HL-60 (cell line): ENCODE data around the gene LRRC41.

ENCODE experiments used
- DNase-seq, 2 experiments: peaks; one replicate each; pipeline ENCODE4 v3.0.0-alpha.2; 2010 to 2020; ENCODE audit warnings: low read depth in 1 of 2, low spot score in 1 of 2
- H3K27ac ChIP-seq: fragments of 250-450 bp; sonication (Bioruptor Pico); replicated peaks from 2 replicates; pipeline ENCODE4 v1.5.1; 2020; ENCODE audit warnings: mild to moderate bottlenecking, moderate library complexity
- H3K27me3 ChIP-seq: fragments of 250-450 bp; sonication (Bioruptor Pico); 2 replicates; pipeline ENCODE4 v1.5.1; 2021; ENCODE audit warnings: mild to moderate bottlenecking, moderate library complexity; ENCODE audit not compliant: insufficient read depth, poor library complexity, severe bottlenecking
- H3K4me3 ChIP-seq: replicated peaks from 2 replicates; pipeline ENCODE4 v1.5.1; 2011; ENCODE audit warnings: mild to moderate bottlenecking, control low read depth, low read length; ENCODE audit not compliant: insufficient read depth
- GABPA ChIP-seq: IDR thresholded peaks from 2 replicates; pipeline ENCODE4 v1.6.1; 2012; ENCODE audit warnings: low read depth
- POLR2AphosphoS5 ChIP-seq: IDR thresholded peaks from 2 replicates; pipeline ENCODE4 v1.6.1; 2012; ENCODE audit warnings: low read depth
- REST ChIP-seq: IDR thresholded peaks from 2 replicates; pipeline ENCODE4 v1.6.1; 2012; ENCODE audit warnings: low read depth; ENCODE audit not compliant: insufficient replicate concordance
- SPI1 ChIP-seq: IDR thresholded peaks from 2 replicates; pipeline ENCODE4 v1.6.1; 2012; ENCODE audit warnings: low read depth, mild to moderate bottlenecking, borderline replicate concordance
- TF ChIP-seq, protein P1 (sequence below): IDR thresholded peaks from one replicate; pipeline ENCODE4 v1.5.1; 2011; ENCODE audit warnings: low read length, control low read depth, inconsistent platforms; ENCODE audit not compliant: insufficient read depth

The LRRC41 gene

GRCh38 chr1:46309401-46310159, 6.2 kb upstream of the LRRC41 start:
- H3K4me3 ChIP-seq, result no peak overlapping the region
- TF ChIP-seq REST (no peak), POLR2AphosphoS5 (no peak), SPI1 (no peak), GABPA (no peak)
- TF ChIP-seq, protein P1, sequence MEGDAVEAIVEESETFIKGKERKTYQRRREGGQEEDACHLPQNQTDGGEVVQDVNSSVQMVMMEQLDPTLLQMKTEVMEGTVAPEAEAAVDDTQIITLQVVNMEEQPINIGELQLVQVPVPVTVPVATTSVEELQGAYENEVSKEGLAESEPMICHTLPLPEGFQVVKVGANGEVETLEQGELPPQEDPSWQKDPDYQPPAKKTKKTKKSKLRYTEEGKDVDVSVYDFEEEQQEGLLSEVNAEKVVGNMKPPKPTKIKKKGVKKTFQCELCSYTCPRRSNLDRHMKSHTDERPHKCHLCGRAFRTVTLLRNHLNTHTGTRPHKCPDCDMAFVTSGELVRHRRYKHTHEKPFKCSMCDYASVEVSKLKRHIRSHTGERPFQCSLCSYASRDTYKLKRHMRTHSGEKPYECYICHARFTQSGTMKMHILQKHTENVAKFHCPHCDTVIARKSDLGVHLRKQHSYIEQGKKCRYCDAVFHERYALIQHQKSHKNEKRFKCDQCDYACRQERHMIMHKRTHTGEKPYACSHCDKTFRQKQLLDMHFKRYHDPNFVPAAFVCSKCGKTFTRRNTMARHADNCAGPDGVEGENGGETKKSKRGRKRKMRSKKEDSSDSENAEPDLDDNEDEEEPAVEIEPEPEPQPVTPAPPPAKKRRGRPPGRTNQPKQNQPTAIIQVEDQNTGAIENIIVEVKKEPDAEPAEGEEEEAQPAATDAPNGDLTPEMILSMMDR, result no peak
- no peak overlapping the region; the same call in 1 of the 2 replicates for H3K27ac ChIP-seq
- H3K27me3 ChIP-seq, result no peaks in the 10 kb centered on the region
- peak in 1 of 2 experiments; percentile 65 for DNase-seq

- Histone ChIP-seq H3K4me3 (peak overlapping the region; percentile 83), H3K27ac (peak overlapping the region; percentile 98), H3K27me3 (no peaks in the 10 kb centered on the region)
- no peak for DNase-seq
- TF ChIP-seq REST, result no peak
- TF ChIP-seq, protein P1, result no peak
- no peak for TF ChIP-seq GABPA
- TF ChIP-seq POLR2AphosphoS5, result no peak
- no peak for TF ChIP-seq SPI1
Observed at GRCh38 chr1:46306159-46306530, 2.7 kb upstream of the LRRC41 start.

- no peak for DNase-seq
- TF ChIP-seq, protein P1, result no peak
- TF ChIP-seq SPI1, result no peak
- no peak for TF ChIP-seq GABPA
- TF ChIP-seq REST, result no peak
- Histone ChIP-seq H3K27ac (peak overlapping the region; percentile 98), H3K27me3 (no peaks in the 10 kb centered on the region), H3K4me3 (peak overlapping the region; percentile 83)
Observed at GRCh38 chr1:46303872-46304326, 483 bp upstream of the LRRC41 start.
